Measurements from ENCODE around the gene GINS2. TPM values are rescaled to one million over a fixed set of nuclear protein-coding genes. Genes with fewer than 3 reads are reported as not detected.

The GINS2 gene
- total and polyA plus RNA-seq, 2 experiments from 2014 or later = 8.9 to 26.5 TPM

DNA sequence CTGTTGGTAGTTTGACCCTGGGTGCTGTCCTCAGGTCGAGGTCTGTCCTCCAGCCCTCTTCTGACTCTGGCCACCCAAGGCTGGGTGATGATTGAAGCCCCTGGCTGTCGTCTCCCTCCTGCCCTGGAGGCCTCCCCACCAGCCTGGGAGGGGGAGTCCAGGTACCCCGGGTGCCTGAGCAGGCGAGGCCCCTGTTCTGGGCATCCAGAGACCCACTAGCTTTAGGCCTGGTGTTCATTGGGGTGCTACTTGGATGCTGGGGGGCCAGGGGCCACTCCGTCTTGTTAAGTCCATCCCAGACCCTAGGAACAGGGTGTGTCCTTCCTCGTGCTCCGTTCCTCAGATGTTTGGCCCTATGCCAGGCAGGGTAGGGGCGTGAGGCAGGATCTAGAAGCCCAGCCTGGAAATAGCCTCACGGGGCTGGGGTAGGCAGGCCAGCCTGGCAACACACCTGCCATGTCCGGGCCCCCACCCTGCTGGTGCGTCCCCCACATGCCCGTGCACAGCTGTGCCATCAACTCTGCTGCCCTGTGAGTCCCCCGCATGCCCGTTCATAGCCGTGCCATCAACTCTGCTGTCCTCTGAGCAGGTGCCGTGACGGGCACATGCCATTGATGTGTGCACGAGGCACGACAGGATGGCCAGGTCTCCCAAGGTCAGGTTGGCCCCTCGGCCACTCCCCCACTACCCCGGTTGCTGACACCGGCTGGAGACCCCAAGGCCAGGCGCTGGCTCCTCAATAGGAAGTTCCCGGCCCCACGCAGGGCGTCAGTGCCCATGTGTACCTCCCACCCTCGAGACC, 36.9 kb downstream of the GINS2 start:
- TF ChIP-seq, protein P1, sequence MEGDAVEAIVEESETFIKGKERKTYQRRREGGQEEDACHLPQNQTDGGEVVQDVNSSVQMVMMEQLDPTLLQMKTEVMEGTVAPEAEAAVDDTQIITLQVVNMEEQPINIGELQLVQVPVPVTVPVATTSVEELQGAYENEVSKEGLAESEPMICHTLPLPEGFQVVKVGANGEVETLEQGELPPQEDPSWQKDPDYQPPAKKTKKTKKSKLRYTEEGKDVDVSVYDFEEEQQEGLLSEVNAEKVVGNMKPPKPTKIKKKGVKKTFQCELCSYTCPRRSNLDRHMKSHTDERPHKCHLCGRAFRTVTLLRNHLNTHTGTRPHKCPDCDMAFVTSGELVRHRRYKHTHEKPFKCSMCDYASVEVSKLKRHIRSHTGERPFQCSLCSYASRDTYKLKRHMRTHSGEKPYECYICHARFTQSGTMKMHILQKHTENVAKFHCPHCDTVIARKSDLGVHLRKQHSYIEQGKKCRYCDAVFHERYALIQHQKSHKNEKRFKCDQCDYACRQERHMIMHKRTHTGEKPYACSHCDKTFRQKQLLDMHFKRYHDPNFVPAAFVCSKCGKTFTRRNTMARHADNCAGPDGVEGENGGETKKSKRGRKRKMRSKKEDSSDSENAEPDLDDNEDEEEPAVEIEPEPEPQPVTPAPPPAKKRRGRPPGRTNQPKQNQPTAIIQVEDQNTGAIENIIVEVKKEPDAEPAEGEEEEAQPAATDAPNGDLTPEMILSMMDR (IDR thresholded peaks at IDR 0.05; ENCODE audit: low read depth, low read length) = no peak
- Histone ChIP-seq H3K27ac (peak overlapping the region; percentile 77), H3K27me3 (no peaks in the 10 kb centered on the region), H3K36me3 (peaks cover 30% of the 10 kb centered on the region), H3K4me3 (no peak overlapping the region), H3K4me1 (ENCODE audit: low read depth) (no peaks in the 10 kb centered on the region), H3K9me3 (ENCODE audit: low read depth) (no peaks in the 10 kb centered on the region)
- no peak for DNase-seq (ENCODE audit: low read depth in 1 of 2, low spot score in 1 of 2)

DNA sequence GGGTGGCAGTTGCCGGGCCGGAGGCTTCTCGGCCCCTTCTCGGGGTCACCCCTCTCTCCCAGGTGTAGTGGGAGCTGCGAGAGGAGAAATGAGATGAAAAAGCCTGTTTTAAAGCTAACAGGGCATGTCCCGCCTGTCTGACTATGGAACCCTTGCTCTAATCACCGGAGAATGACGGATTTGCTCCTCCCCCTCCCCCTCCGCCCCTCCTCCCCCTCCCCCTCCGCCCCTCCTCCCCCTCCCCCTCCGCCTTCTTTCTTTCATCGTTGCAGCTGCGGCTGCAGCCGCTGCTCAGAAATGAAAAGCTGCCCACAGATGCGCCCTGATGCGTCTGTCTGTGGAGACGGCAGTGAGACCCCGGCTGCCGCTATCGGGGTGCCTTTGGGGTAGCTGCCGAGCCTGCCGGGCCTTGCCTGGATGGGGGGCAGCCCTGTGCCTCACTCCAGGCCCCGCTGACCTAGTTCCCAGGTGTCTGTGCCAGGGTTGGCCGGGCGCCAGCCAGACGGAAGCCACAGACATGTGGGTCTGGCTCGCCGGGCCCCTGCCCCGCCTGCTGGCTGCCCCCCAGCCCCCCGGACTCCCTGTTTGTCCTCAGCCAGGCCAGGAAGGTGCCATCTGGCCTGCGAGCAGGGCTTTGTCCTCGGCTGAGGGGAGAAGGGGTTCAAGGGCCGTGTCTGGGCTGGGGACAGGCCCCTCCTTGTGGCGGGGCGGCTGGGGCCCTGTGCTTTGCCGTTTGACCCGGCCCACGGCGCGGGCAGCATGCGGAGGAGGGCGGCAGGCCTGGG, 37.7 kb downstream of the GINS2 start:
- Histone ChIP-seq H3K4me1 (ENCODE audit: low read depth) (no peaks in the 10 kb centered on the region), H3K36me3 (peaks cover 22% of the 10 kb centered on the region), H3K27me3 (no peaks in the 10 kb centered on the region), H3K27ac (peak overlapping the region; percentile 77), H3K9me3 (ENCODE audit: low read depth) (no peaks in the 10 kb centered on the region), H3K4me3 (no peak overlapping the region)
- DNase-seq (ENCODE audit: low read depth in 1 of 2, low spot score in 1 of 2) = peak in 1 of 2 donors; percentile 11
- TF ChIP-seq, protein P1 (IDR thresholded peaks at IDR 0.05; ENCODE audit: low read depth, low read length) = no peak

DNA sequence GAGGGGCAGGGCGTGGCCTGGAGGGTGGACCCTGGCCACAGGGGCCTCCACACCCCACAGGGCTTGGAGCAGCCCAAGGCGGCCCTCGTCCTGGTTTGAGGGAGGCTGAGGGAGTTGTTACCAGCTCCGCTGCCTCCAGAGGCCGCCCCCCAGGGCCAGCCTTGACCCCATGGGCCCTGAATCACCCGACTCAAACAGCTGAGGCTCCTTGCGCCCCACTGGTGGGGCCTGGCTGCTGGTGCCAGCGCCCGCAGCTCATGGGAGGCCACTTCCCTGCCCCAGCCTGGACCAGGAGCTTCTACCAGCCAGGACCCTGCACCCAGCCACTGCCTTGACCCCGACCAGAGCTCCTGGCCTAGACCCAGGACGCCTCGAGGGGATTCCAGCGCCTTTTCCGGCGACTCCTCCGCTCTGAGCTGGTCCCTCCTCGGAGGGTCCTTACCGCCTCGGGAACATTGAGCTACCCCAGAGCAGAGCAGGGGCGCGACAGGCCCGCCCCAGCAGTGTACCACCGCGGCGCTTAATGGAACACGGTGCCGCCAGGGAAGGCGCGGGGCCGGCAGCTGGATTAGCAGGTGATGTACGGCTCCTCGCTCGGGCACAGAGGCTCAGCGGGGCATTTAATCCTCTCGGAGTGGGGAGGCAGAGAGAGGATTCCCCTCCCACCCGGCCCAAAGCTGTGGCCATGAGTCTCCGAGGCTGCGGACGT, 38.5 kb downstream of the GINS2 start:
- H3K27me3 ChIP-seq = no peaks in the 10 kb centered on the region
- no peaks in the 10 kb centered on the region for H3K9me3 ChIP-seq (ENCODE audit: low read depth)
- H3K4me3 ChIP-seq = no peak overlapping the region
- H3K4me1 ChIP-seq (ENCODE audit: low read depth) = no peaks in the 10 kb centered on the region
- peaks cover 17% of the 10 kb centered on the region for H3K36me3 ChIP-seq
- TF ChIP-seq, protein P1 (IDR thresholded peaks at IDR 0.05; ENCODE audit: low read depth, low read length) = no peak
- H3K27ac ChIP-seq = peak overlapping the region; percentile 39
- DNase-seq (ENCODE audit: low read depth in 1 of 2, low spot score in 1 of 2) = no peak

DNA sequence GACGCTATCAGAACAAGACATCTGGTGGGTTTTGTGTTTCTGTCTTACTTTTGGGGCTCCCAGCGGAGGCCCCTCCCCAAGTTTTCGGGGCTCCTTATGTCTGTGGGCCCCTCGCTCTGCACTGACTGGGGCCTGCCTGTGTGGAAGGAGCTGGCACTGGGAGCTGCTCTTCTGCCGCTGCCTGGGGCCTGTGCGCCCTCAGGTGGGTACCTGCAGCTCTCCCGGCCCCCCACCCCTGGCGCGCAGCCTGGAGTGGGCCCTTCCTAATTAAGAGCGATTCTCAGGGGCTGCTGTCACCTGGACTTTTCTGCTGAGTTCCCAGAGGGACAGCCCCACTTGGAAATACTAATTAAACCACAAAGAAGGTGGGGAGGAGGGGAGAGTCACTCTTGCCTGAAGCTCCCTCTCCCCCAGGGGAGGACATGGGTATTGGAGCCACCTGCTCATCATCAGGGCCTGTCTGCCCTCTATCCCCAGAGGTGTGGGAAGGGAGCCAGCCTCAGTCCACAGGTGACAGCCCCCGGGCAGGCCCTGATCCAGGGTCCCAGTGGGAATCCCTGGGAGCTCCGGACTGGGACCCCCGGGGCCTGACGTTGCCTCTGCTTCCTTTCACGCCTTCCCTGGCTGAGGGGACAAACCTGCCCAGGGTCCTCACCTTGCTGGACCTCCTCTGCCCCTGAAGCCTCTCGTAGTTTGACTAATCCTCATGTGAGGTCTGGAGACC, 39.2 kb downstream of the GINS2 start:
- Histone ChIP-seq H3K4me3 (no peak overlapping the region), H3K27ac (peak overlapping the region; percentile 39), H3K36me3 (peaks cover 13% of the 10 kb centered on the region), H3K9me3 (ENCODE audit: low read depth) (no peaks in the 10 kb centered on the region), H3K4me1 (ENCODE audit: low read depth) (no peaks in the 10 kb centered on the region), H3K27me3 (no peaks in the 10 kb centered on the region)
- TF ChIP-seq, protein P1 (IDR thresholded peaks at IDR 0.05; ENCODE audit: low read depth, low read length) = no peak
- DNase-seq (ENCODE audit: low read depth in 1 of 2, low spot score in 1 of 2) = no peak

DNA sequence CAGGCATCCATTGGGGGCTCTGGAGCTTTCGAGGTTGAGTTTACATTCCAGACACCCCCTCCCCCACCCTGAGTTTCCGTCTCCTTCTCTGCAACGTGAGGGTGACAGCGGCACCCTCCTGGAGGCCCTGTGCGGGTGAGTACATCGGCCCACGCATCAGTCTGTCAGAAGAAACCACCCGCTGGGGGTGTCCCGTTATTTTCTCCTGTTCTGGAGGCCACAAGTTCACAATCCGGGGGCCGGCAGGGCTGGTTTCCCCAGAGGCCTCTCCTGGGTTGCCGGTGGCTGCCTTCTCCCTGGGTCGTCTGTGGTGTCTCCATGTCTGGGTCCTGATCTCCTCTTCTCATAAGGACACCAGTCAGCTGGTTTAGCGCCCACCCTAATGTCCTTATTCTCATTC, 39.9 kb downstream of the GINS2 start:
- peak overlapping the region; percentile 18 for H3K27ac ChIP-seq
- DNase-seq (ENCODE audit: low read depth in 1 of 2, low spot score in 1 of 2) = no peak
- H3K9me3 ChIP-seq (ENCODE audit: low read depth) = no peaks in the 10 kb centered on the region
- no peaks in the 10 kb centered on the region for H3K27me3 ChIP-seq
- no peak overlapping the region for H3K4me3 ChIP-seq
- TF ChIP-seq, protein P1 (IDR thresholded peaks at IDR 0.05; ENCODE audit: low read depth, low read length) = no peak
- H3K36me3 ChIP-seq = peaks cover 11% of the 10 kb centered on the region
- no peaks in the 10 kb centered on the region for H3K4me1 ChIP-seq (ENCODE audit: low read depth)

Data from cardiac muscle cell (in vitro differentiated cells and primary cell).